ENCODE measurements around the gene TRNP1. TPM values are rescaled to one million over a fixed set of nuclear protein-coding genes. Genes with fewer than 3 reads are reported as not detected.
"Not testable (repeated sequence)": the region's sequence is repeated elsewhere in the genome, so short reads cannot be mapped to it uniquely, and the experiment has no call there.

The TRNP1 gene
- total RNA-seq, 1 donor from 2014 or later, result 37.6 TPM

GRCh38 chr1:26986658-26987057 lies 6.8 kb upstream of the TRNP1 start:
- no peaks in the 10 kb centered on the region for H3K9me3 ChIP-seq
- H3K4me1 ChIP-seq, result no peaks in the 10 kb centered on the region
- H3K36me3 ChIP-seq, result no peaks in the 10 kb centered on the region
- no peaks in the 10 kb centered on the region for H3K27me3 ChIP-seq
- no peak overlapping the region for H3K27ac ChIP-seq
- intact Hi-C loops (cut with DNase I), result no loop called here
- H3K4me3 ChIP-seq, result no peak overlapping the region
- no peak for TF ChIP-seq CTCF (IDR thresholded peaks at IDR 0.05)
- no peak for DNase-seq (ENCODE audit: low spot score in 2 of 2)

GRCh38 chr1:26989403-26990109 lies 3.9 kb upstream of the TRNP1 start:
- not testable (repeated sequence) for H3K9me3 ChIP-seq; H3K27me3 ChIP-seq; H3K4me1 ChIP-seq; H3K27ac ChIP-seq; H3K36me3 ChIP-seq; DNase-seq (ENCODE audit: low spot score in 2 of 2); H3K4me3 ChIP-seq
- intact Hi-C loops (cut with DNase I), result loop anchor here (5.0 kb wide), 2 partner anchors 67 to 1898 kb away; partner anchors contain the start of gene NUDC

GRCh38 chr1:26991310-26992116 lies 2.0 kb upstream of the TRNP1 start:
- TF ChIP-seq CTCF (IDR thresholded peaks at IDR 0.05), result no peak
- no peaks in the 10 kb centered on the region for H3K36me3 ChIP-seq
- no peak overlapping the region for H3K4me3 ChIP-seq
- no peaks in the 10 kb centered on the region for H3K27me3 ChIP-seq
- no peak overlapping the region for H3K27ac ChIP-seq
- no peaks in the 10 kb centered on the region for H3K9me3 ChIP-seq
- intact Hi-C loops (cut with DNase I), result loop anchor here (5.0 kb wide), 2 partner anchors 69 to 1896 kb away; partner anchors contain the start of gene NUDC
- peaks cover 12% of the 10 kb centered on the region in 2 donors for H3K4me1 ChIP-seq
- DNase-seq (ENCODE audit: low spot score in 2 of 2), result no peak

- Histone ChIP-seq H3K27ac (peak overlapping the region; percentile 73), H3K9me3 (no peaks in the 10 kb centered on the region), H3K36me3 (no peaks in the 10 kb centered on the region), H3K4me3 (peak overlapping the region; percentile 92 to 99), H3K4me1 (peaks cover 21 to 30% of the 10 kb centered on the region in 2 donors), H3K27me3 (no peaks in the 10 kb centered on the region)
- DNase-seq (ENCODE audit: low spot score in 2 of 2), result no peak
- TF ChIP-seq CTCF (IDR thresholded peaks at IDR 0.05), result no peak
- intact Hi-C loops (cut with DNase I), result loop anchor here (5.0 kb wide), 2 partner anchors 72 to 1893 kb away; partner anchors contain the start of gene NUDC
Measured at GRCh38 chr1:26994020-26994786, 711 bp downstream of the TRNP1 start.

GRCh38 chr1:26994787-26995517 lies 1.5 kb downstream of the TRNP1 start:
- no peak for DNase-seq (ENCODE audit: low spot score in 2 of 2)
- H3K36me3 ChIP-seq, result no peaks in the 10 kb centered on the region
- TF ChIP-seq CTCF (IDR thresholded peaks at IDR 0.05), result no peak
- H3K27ac ChIP-seq, result peak overlapping the region; percentile 57 to 73
- no peaks in the 10 kb centered on the region for H3K9me3 ChIP-seq
- H3K4me3 ChIP-seq, result peak overlapping the region; percentile 92 to 99
- H3K4me1 ChIP-seq, result peaks cover 21 to 36% of the 10 kb centered on the region in 2 donors
- intact Hi-C loops (cut with DNase I), result loop anchor here (5.0 kb wide), 3 partner anchors 73 to 1892 kb away; partner anchors contain the start of genes NUDC and WDTC1
- no peaks in the 10 kb centered on the region for H3K27me3 ChIP-seq

Data from ascending aorta (tissue), 2 donors.